NT2/D1 (cell line): ENCODE results near the gene ATG4D.

Source experiments
- DNase-seq: peaks from one replicate; pipeline ENCODE4 v3.0.0-alpha.2; 2011; ENCODE audit warnings: low read depth, low spot score
- H3K27me3 ChIP-seq: 2 replicates; pipeline ENCODE4 v1.6.0; 2011; ENCODE audit warnings: mild to moderate bottlenecking; ENCODE audit not compliant: insufficient read length, insufficient read depth
- H3K36me3 ChIP-seq: 2 replicates; pipeline ENCODE4 v1.6.1; 2011; ENCODE audit warnings: mild to moderate bottlenecking, low read length, mixed read lengths; ENCODE audit not compliant: insufficient read depth, insufficient read length
- H3K4me1 ChIP-seq: 2 replicates; pipeline ENCODE4 v1.5.1; 2011; ENCODE audit not compliant: insufficient read depth, insufficient read length
- H3K4me3 ChIP-seq: 2 replicates; pipeline ENCODE4 v1.5.1; 2011; ENCODE audit warnings: low read depth; ENCODE audit not compliant: insufficient read length
- H3K9ac ChIP-seq: 2 replicates; pipeline ENCODE4 v1.6.0; 2011; ENCODE audit warnings: low read depth; ENCODE audit not compliant: insufficient read length
- H3K9me3 ChIP-seq: 2 replicates; pipeline ENCODE4 v1.5.1; 2011; ENCODE audit warnings: mild to moderate bottlenecking, low read length; ENCODE audit not compliant: insufficient read depth
- SUZ12 ChIP-seq: IDR thresholded peaks from 2 replicates; pipeline ENCODE4 v1.6.1; 2011; ENCODE audit not compliant: insufficient read length, insufficient read depth; ENCODE audit errors: extremely low read depth
- YY1 ChIP-seq: IDR thresholded peaks from 2 replicates; pipeline ENCODE4 v1.6.1; 2011; ENCODE audit not compliant: insufficient read length, insufficient read depth
- ZNF274 ChIP-seq: IDR thresholded peaks from 2 replicates; pipeline ENCODE4 v1.6.1; 2011; ENCODE audit warnings: mild to moderate bottlenecking, low read depth, low read length

Gene ATG4D

DNA sequence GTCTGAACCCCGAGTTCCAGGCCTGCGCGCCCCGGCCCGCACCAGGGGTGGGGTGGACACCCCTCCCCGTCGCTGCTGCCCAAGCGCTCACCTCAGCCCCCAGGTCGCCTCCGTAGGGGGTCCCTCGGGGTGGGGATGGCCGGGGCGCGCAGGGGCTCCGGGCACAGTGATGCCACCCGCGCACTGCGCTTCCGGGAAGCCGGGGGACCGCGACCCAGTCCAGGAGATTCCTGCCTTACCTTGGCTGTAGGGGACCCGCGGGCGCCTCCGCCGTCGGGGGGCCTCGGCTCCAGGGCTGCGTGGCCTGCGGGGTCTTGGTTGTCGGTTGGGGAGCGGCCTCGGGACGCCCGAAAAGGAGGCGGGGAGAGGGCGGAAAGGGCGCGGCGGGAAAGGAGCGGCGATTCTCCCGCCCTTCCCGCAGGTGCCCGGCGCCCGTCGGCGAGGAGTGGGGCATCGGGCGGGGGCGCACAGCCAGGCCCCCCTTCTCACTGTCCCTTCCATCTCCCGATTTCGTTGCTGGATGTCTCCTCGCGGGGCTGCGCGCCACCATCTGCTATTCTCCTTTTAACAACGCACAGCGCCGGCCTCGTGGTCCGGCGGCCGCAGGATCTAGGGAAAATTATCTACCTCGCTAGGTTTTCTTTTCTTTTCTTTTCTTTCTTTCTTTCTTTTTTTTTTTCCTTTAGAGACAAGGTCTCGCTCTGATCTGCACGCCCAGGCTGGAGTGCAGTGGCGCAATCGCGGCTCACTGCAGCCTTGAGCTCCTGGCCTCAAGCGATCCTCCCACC lies 40.5 kb upstream of the ATG4D start, which contains the start of gene KEAP1:
TSS of gene KEAP1 (minus strand) at position 355 of the 788 bp plus-strand sequence. CDS start 3,323 bp downstream, outside the sequence.
- Histone ChIP-seq H3K4me3 (peak within 1 kb of the TSS; percentile 98), H3K9me3 (no peaks in the 10 kb centered on the region), H3K27me3 (no peaks in the 10 kb centered on the region), H3K9ac (peak within 1 kb of the TSS; percentile 100), H3K4me1 (peaks cover 8% of the 10 kb centered on the region), H3K36me3 (peaks cover 25% of the 10 kb centered on the region)
- TF ChIP-seq ZNF274 (no peak), YY1 (no peak), SUZ12 (no peak)
- DNase-seq, result no peak

DNA sequence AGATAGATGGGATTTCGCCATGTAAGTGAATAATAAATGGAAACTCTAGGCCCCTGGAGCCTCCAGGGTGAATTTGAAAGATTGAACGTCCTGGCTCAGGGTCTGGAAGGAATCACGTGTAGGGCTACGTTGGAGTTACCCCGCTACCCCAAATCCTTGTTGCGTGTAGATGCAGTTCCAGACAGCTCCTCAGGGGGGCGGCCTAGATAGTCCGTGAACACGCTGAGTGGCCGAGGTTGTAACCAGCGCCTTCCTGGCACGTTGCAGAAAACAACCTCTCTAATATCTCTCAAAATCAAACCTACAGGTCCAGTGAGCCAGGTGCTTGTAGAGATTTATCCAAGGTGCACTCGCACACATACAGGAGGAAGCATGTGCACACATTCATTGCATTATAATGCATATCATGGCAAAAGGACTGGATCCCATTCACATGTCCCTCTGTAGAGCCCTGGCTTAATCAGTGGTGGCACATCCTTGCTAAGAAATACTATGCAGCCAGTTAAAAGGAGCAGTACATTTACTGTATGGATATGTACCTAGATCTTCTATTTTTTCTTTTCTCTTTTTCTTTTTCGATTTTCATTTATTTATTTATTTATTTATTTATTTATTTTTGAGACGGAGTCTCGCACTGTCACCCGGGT lies 38.0 kb upstream of the ATG4D start:
- H3K4me3 ChIP-seq, result no peak overlapping the region
- no peaks in the 10 kb centered on the region for H3K27me3 ChIP-seq
- DNase-seq, result peak; percentile 78
- H3K4me1 ChIP-seq, result no peaks in the 10 kb centered on the region
- H3K9ac ChIP-seq, result no peak overlapping the region
- H3K36me3 ChIP-seq, result peaks cover 4% of the 10 kb centered on the region
- TF ChIP-seq SUZ12, result no peak
- no peak for TF ChIP-seq YY1
- TF ChIP-seq ZNF274, result no peak
- H3K9me3 ChIP-seq, result no peaks in the 10 kb centered on the region

GRCh38 chr19:10508036-10508435 lies 35.7 kb upstream of the ATG4D start:
- peaks cover under 1% of the 10 kb centered on the region for H3K27me3 ChIP-seq

DNA sequence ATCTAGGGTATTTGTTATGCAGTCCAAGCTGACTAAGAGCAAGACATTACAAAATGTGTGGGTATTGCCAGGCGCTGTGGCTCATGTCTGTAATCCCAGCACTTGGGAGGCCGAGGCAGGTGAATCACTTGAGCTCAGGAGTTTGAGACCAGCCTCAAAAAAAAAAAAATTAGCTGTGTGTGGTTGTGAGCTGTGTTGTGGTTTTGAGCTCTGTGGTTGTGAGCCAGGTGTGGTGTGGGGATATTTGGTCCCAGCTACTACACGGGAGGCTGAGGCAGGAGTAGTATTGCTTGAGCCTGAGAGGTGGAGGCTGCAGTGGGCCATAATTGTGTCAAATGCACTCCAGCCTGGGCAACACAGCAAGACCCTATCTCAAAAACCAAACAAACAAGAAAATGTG lies 35.0 kb upstream of the ATG4D start:
- no peak for DNase-seq
- Histone ChIP-seq H3K36me3 (peaks cover 3% of the 10 kb centered on the region), H3K4me1 (no peaks in the 10 kb centered on the region), H3K9me3 (no peaks in the 10 kb centered on the region), H3K4me3 (no peak overlapping the region), H3K27me3 (peaks cover 8% of the 10 kb centered on the region), H3K9ac (no peak overlapping the region)
- TF ChIP-seq ZNF274, result no peak
- TF ChIP-seq YY1, result no peak
- TF ChIP-seq SUZ12, result no peak

More at GRCh38 chr19:10508036-10508435, 35.7 kb upstream of the ATG4D start:
- H3K9ac ChIP-seq, result no peak overlapping the region
- no peak for DNase-seq
- no peaks in the 10 kb centered on the region for H3K9me3 ChIP-seq
- no peaks in the 10 kb centered on the region for H3K36me3 ChIP-seq
- no peak for TF ChIP-seq YY1
- no peak for TF ChIP-seq SUZ12
- TF ChIP-seq ZNF274, result no peak
- no peak overlapping the region for H3K4me3 ChIP-seq
- no peaks in the 10 kb centered on the region for H3K4me1 ChIP-seq

- Histone ChIP-seq H3K9ac (no peak overlapping the region), H3K27me3 (peaks cover 21% of the 10 kb centered on the region), H3K4me1 (peaks cover 6% of the 10 kb centered on the region), H3K9me3 (no peaks in the 10 kb centered on the region), H3K36me3 (peaks cover 3% of the 10 kb centered on the region), H3K4me3 (no peak overlapping the region)
- TF ChIP-seq YY1, result no peak
- no peak for TF ChIP-seq SUZ12
- no peak for TF ChIP-seq ZNF274
- DNase-seq, result no peak
Measured at GRCh38 chr19:10510301-10510802, 33.4 kb upstream of the ATG4D start.

DNA sequence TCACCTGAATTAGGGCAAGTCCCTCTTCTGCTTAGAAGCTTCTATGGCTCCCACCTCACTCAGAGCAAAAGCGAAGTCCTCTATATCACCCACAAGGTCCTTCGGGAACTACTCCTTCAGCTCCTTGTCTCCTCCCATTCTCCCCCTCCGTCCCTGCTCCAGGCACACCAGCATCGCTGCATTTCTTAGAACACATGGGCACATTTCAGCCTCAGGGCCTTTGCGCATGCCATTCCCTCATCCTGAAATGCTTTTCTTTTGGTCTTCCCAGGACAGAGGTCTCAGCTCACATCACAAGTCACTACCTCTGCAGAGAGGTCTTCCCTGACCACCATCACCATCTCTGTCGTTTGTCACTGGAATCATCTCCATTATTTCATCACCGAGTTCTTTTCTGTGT lies 30.5 kb upstream of the ATG4D start:
- Histone ChIP-seq H3K4me1 (peaks cover 6% of the 10 kb centered on the region), H3K9me3 (no peaks in the 10 kb centered on the region), H3K4me3 (no peak overlapping the region), H3K36me3 (peaks cover 3% of the 10 kb centered on the region), H3K27me3 (peaks cover 28% of the 10 kb centered on the region), H3K9ac (no peak overlapping the region)
- no peak for DNase-seq
- TF ChIP-seq YY1 (no peak), ZNF274 (no peak), SUZ12 (no peak)
